Stimulated activated memory B cell treated with anti-CD40 and anti-IgM and Interleukin-4, amounts not matched to agents 10 μg/mL and 1 μg/mL and 100 μg/mL, for 72 hours (primary cell): ENCODE measurements around the gene RGL1.

Experiments used
- ATAC-seq: fragments of 150-1000 bp; cut with Tn5 transposase; 2 replicates; pipeline ENCODE4 v1.10.0; 2021
- H3K27ac Mint-ChIP-seq: one replicate; pipeline ENCODE4 v1.8.0; 2022; ENCODE audit warnings: mild to moderate bottlenecking, mixed read lengths
- H3K27me3 Mint-ChIP-seq: one replicate; pipeline ENCODE4 v1.8.0; 2022; ENCODE audit warnings: mixed read lengths
- H3K36me3 Mint-ChIP-seq: one replicate; pipeline ENCODE4 v1.8.0; 2022; ENCODE audit warnings: mixed read lengths
- H3K4me1 Mint-ChIP-seq: one replicate; pipeline ENCODE4 v1.8.0; 2022; ENCODE audit warnings: mixed read lengths
- H3K4me3 Mint-ChIP-seq: one replicate; pipeline ENCODE4 v1.8.0; 2022; ENCODE audit warnings: mild to moderate bottlenecking, moderate library complexity, mixed read lengths
- H3K9me3 Mint-ChIP-seq: one replicate; pipeline ENCODE4 v1.8.0; 2022; ENCODE audit warnings: mixed read lengths

Gene RGL1

GRCh38 chr1:183967914-183968313, 163.0 kb downstream of the RGL1 start:
- H3K4me3 Mint-ChIP-seq, result no peak overlapping the region
- H3K27me3 Mint-ChIP-seq, result peaks cover 39% of the 10 kb centered on the region
- H3K27ac Mint-ChIP-seq, result no peak overlapping the region
- H3K36me3 Mint-ChIP-seq, result no peaks in the 10 kb centered on the region
- ATAC-seq, result no peak
- H3K9me3 Mint-ChIP-seq, result no peaks in the 10 kb centered on the region
- no peaks in the 10 kb centered on the region for H3K4me1 Mint-ChIP-seq

DNA sequence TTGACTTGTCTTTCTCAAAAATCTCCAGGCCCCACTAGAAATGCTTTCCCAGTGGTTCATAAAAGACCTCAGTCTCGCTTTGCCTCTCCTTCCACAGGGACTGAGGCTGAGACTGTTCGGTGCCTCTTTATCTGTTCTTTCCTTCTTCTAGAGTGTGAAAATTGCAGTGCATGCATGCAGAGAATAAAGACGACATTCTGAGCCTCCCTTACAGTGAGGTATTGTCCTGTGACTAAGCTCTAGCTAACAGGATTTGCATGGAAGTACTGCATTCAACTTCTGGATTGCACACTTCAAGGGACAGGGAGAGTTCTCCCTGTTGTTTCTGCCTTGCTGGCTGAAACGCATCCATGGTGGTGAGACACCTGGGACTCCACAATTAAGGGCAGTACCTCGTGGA, 163.5 kb downstream of the RGL1 start:
- Mint-ChIP-seq H3K4me1 (no peaks in the 10 kb centered on the region), H3K4me3 (no peak overlapping the region), H3K27ac (no peak overlapping the region), H3K36me3 (no peaks in the 10 kb centered on the region), H3K9me3 (no peaks in the 10 kb centered on the region), H3K27me3 (peaks cover 38% of the 10 kb centered on the region)
- ATAC-seq, result no peak

- H3K27me3 Mint-ChIP-seq, result peaks cover 17% of the 10 kb centered on the region
Observed at GRCh38 chr1:183970516-183971300, 165.8 kb downstream of the RGL1 start.

GRCh38 chr1:183975651-183976050, 170.7 kb downstream of the RGL1 start:
- Mint-ChIP-seq H3K36me3 (no peaks in the 10 kb centered on the region), H3K4me3 (no peak overlapping the region), H3K27ac (no peak overlapping the region), H3K27me3 (peaks cover 16% of the 10 kb centered on the region), H3K4me1 (no peaks in the 10 kb centered on the region), H3K9me3 (no peaks in the 10 kb centered on the region)
- no peak for ATAC-seq

More at GRCh38 chr1:183970516-183971300, 165.8 kb downstream of the RGL1 start:
- H3K4me1 Mint-ChIP-seq, result no peaks in the 10 kb centered on the region
- no peak overlapping the region for H3K4me3 Mint-ChIP-seq
- no peak overlapping the region for H3K27ac Mint-ChIP-seq
- H3K9me3 Mint-ChIP-seq, result no peaks in the 10 kb centered on the region
- H3K36me3 Mint-ChIP-seq, result no peaks in the 10 kb centered on the region
- no peak for ATAC-seq

- Mint-ChIP-seq H3K4me3 (no peak overlapping the region), H3K9me3 (no peaks in the 10 kb centered on the region), H3K4me1 (no peaks in the 10 kb centered on the region), H3K36me3 (no peaks in the 10 kb centered on the region), H3K27ac (no peak overlapping the region), H3K27me3 (peaks cover 24% of the 10 kb centered on the region)
- no peak for ATAC-seq
Observed at GRCh38 chr1:183977717-183978116, 172.8 kb downstream of the RGL1 start.
